ENCODE measurements around the gene EEF2KMT.

The EEF2KMT gene

GRCh38 chr16:5072334-5073278, 25.0 kb downstream of the EEF2KMT start:
- no peak for TF ChIP-seq CTCF (IDR thresholded peaks at IDR 0.05; ENCODE audit: insufficient read depth, low read depth, low read length, missing control alignments)
- no peak for DNase-seq (ENCODE audit: low read depth)
- peak overlapping the region; percentile 86 for H3K4me3 ChIP-seq (ENCODE audit: low read length)

- peak within 1 kb of the TSS; percentile 86 for H3K4me3 ChIP-seq (ENCODE audit: low read length)
- TF ChIP-seq CTCF (IDR thresholded peaks at IDR 0.05; ENCODE audit: insufficient read depth, low read depth, low read length, missing control alignments), result no peak
- DNase-seq (ENCODE audit: low read depth), result peak; percentile 83
These were observed 25.8 kb downstream of the EEF2KMT start, which contains the start of gene ALG1 for GRCh38 chr16:5071681-5072333. TSS of gene ALG1 (plus strand) at chr16:5071843. CDS start at chr16:5071850, 7 bp downstream.

- TF ChIP-seq CTCF (IDR thresholded peaks at IDR 0.05; ENCODE audit: insufficient read depth, low read depth, low read length, missing control alignments), result no peak
- DNase-seq (ENCODE audit: low read depth), result no peak
- peak overlapping the region; percentile 86 for H3K4me3 ChIP-seq (ENCODE audit: low read length)
These were observed 26.3 kb downstream of the EEF2KMT start for GRCh38 chr16:5071341-5071680.

- no peak for DNase-seq (ENCODE audit: low read depth)
- TF ChIP-seq CTCF (IDR thresholded peaks at IDR 0.05; ENCODE audit: insufficient read depth, low read depth, low read length, missing control alignments), result no peak
These were observed 27.0 kb downstream of the EEF2KMT start for GRCh38 chr16:5070431-5071186.

GRCh38 chr16:5069854-5070253, 27.7 kb downstream of the EEF2KMT start:
- DNase-seq (ENCODE audit: low read depth), result no peak
- no peak for TF ChIP-seq CTCF (IDR thresholded peaks at IDR 0.05; ENCODE audit: insufficient read depth, low read depth, low read length, missing control alignments)
- H3K4me3 ChIP-seq (ENCODE audit: low read length), result no peak overlapping the region

More at GRCh38 chr16:5070431-5071186, 27.0 kb downstream of the EEF2KMT start:
- no peak overlapping the region for H3K4me3 ChIP-seq (ENCODE audit: low read length)

- DNase-seq (ENCODE audit: low read depth), result no peak
- no peak overlapping the region for H3K4me3 ChIP-seq (ENCODE audit: low read length)
- no peak for TF ChIP-seq CTCF (IDR thresholded peaks at IDR 0.05; ENCODE audit: insufficient read depth, low read depth, low read length, missing control alignments)
These were observed 28.5 kb downstream of the EEF2KMT start for GRCh38 chr16:5069048-5069447.
